PC-3 (cell line): ENCODE data around the gene DCP2. TPM values are rescaled to one million over a fixed set of nuclear protein-coding genes. Genes with fewer than 3 reads are reported as not detected.
A peak's percentile ranks its signal among the peaks of the same experiment; 100 is the strongest.

Experiments used
- ATAC-seq: fragments of 200-7000 bp; cut with Tn5 transposase; 2 replicates; pipeline ENCODE4 v1.9.1; 2020; ENCODE audit warnings: mild to moderate bottlenecking, moderate library complexity
- BruUV-seq: library from RNA; stranded (reverse); fragments of 400-500 nt; replicated peaks from 2 replicates; lab custom pipeline; 2021; lab: Mats Ljungman, UMichigan
- CTCF ChIA-PET: fragments of 300-600 bp; sonication (Branson Sonifier 250); formaldehyde crosslinking; loops from one replicate; lab custom pipeline; 2022; ENCODE audit warnings: antibody characterized with exemption; lab: Charles Lee
- POLR2A ChIA-PET: fragments of 300-600 bp; sonication (Branson Sonifier 250); formaldehyde crosslinking; loops from one replicate; lab custom pipeline; 2022; ENCODE audit warnings: antibody characterized with exemption; ENCODE audit not compliant: unreplicated experiment; lab: Charles Lee
- DNase-seq: peaks from one replicate; pipeline ENCODE4 v3.0.0-alpha.2; 2015
- H2AFZ ChIP-seq: fragments of 300-600 bp; sonication (generic); 2 replicates; pipeline ENCODE4 v1.6.0; 2016; ENCODE audit warnings: antibody characterized with exemption, low read length
- H3F3A ChIP-seq: fragments of 300-600 bp; sonication (generic); one replicate; pipeline ENCODE4 v1.6.0; 2017; ENCODE audit warnings: antibody characterized with exemption, low read length, control low read depth, mild to moderate bottlenecking; ENCODE audit not compliant: unreplicated experiment
- H3K27ac ChIP-seq: fragments of 300-600 bp; sonication (generic); 2 replicates; pipeline ENCODE4 v1.5.1; 2016; ENCODE audit warnings: mild to moderate bottlenecking, low read length
- H3K27me3 ChIP-seq: fragments of 300-600 bp; sonication (generic); 2 replicates; pipeline ENCODE4 v1.6.1; 2016; ENCODE audit warnings: low read length, mixed read lengths
- H3K36me3 ChIP-seq: fragments of 300-600 bp; sonication (generic); 2 replicates; pipeline ENCODE4 v1.6.1; 2016; ENCODE audit warnings: low read depth, mixed run types, low read length, mixed read lengths
- H3K4me1 ChIP-seq: fragments of 300-600 bp; sonication (generic); 2 replicates; pipeline ENCODE4 v1.5.1; 2016; ENCODE audit warnings: low read length; ENCODE audit not compliant: insufficient read depth
- H3K4me2 ChIP-seq: fragments of 300-600 bp; sonication (generic); 2 replicates; pipeline ENCODE4 v1.6.0; 2016; ENCODE audit warnings: low read length
- H3K4me3 ChIP-seq: fragments of 300-600 bp; sonication (generic); 2 replicates; pipeline ENCODE4 v1.5.1; 2016; ENCODE audit warnings: mild to moderate bottlenecking, low read length, mixed read lengths
- H3K79me2 ChIP-seq: fragments of 300-600 bp; sonication (generic); 2 replicates; pipeline ENCODE4 v1.6.1; 2017; ENCODE audit warnings: low read length, mixed read lengths
- H3K9ac ChIP-seq: fragments of 300-600 bp; sonication (generic); 2 replicates; pipeline ENCODE4 v1.6.0; 2016; ENCODE audit warnings: mild to moderate bottlenecking, low read length
- H3K9me2 ChIP-seq: fragments of 300-600 bp; sonication (generic); replicated peaks from 2 replicates; pipeline ENCODE4 v1.6.1; 2016; ENCODE audit warnings: mixed run types, low read length, mixed read lengths
- H3K9me3 ChIP-seq: fragments of 300-600 bp; sonication (generic); 2 replicates; pipeline ENCODE4 v1.6.1; 2016; ENCODE audit warnings: low read length, mixed read lengths
- H4K20me1 ChIP-seq: fragments of 300-600 bp; sonication (generic); 2 replicates; pipeline ENCODE4 v1.6.1; 2016; ENCODE audit warnings: low read length, mixed read lengths
- CTCF ChIP-seq: fragments of 300-600 bp; sonication (generic); conservative IDR thresholded peaks from 2 replicates; pipeline ENCODE4 v1.5.1; 2017; ENCODE audit warnings: antibody characterized with exemption, low read depth, mild to moderate bottlenecking, low read length
- EZH2 ChIP-seq: fragments of 300-600 bp; sonication (generic); IDR thresholded peaks from one replicate; pipeline ENCODE4 v1.6.1; 2017; ENCODE audit warnings: antibody characterized with exemption, mild to moderate bottlenecking, low read length; ENCODE audit not compliant: unreplicated experiment
- EZH2phosphoT487 ChIP-seq: fragments of 300-600 bp; sonication (generic); IDR thresholded peaks from 2 replicates; pipeline ENCODE4 v1.6.1; 2018; ENCODE audit warnings: mild to moderate bottlenecking, antibody characterized with exemption, low read length, borderline replicate concordance
- intact Hi-C: fragments of 100-400 bp; cut with micrococcal nuclease; formaldehyde crosslinking; loops from 2 replicates; pipeline ENCODE4 v1.9.0; 2023
- total RNA-seq: library from RNA; depleted of rRNA; stranded (reverse); fragments of >200 nt; gene quantifications from 2 replicates; pipeline ENCODE4 v1.2.3, GENCODE V29; 2014

Gene DCP2
- total RNA-seq, 1 experiment from 2014 or later = 33.6 TPM

GRCh38 chr5:113061846-113062780 lies 85.5 kb downstream of the DCP2 start:
- no peaks in the 10 kb centered on the region for H3K79me2 ChIP-seq
- no peak for TF ChIP-seq CTCF
- no peak for TF ChIP-seq EZH2
- TF ChIP-seq EZH2phosphoT487 = no peak
- CTCF ChIA-PET = no interaction called here
- H3K9me3 ChIP-seq = no peaks in the 10 kb centered on the region
- H3K9ac ChIP-seq = no peak overlapping the region
- BruUV-seq = no TSS peak
- H3F3A ChIP-seq = no peaks in the 10 kb centered on the region
- no peak overlapping the region for H3K4me3 ChIP-seq
- POLR2A ChIA-PET = no interaction called here
- H3K4me2 ChIP-seq = peak overlapping the region; percentile 48
- no peaks in the 10 kb centered on the region for H4K20me1 ChIP-seq
- H3K36me3 ChIP-seq = no peaks in the 10 kb centered on the region
- peak; percentile 64 for DNase-seq
- no peaks in the 10 kb centered on the region for H3K27me3 ChIP-seq
- peak overlapping the region; percentile 0 for H3K27ac ChIP-seq
- H3K9me2 ChIP-seq = no peaks in the 10 kb centered on the region
- peaks cover 21% of the 10 kb centered on the region for H3K4me1 ChIP-seq
- intact Hi-C loops = no loop called here
- ATAC-seq = peak; percentile 71
- no peak overlapping the region for H2AFZ ChIP-seq

- CTCF ChIA-PET = no interaction called here
- H3K4me2 ChIP-seq = peak overlapping the region; percentile 48
- no peaks in the 10 kb centered on the region for H3F3A ChIP-seq
- H4K20me1 ChIP-seq = no peaks in the 10 kb centered on the region
- no peak for ATAC-seq
- peaks cover 21% of the 10 kb centered on the region for H3K4me1 ChIP-seq
- H2AFZ ChIP-seq = no peak overlapping the region
- H3K27me3 ChIP-seq = no peaks in the 10 kb centered on the region
- no peaks in the 10 kb centered on the region for H3K9me2 ChIP-seq
- TF ChIP-seq EZH2 (no peak), EZH2phosphoT487 (no peak), CTCF (no peak)
- intact Hi-C loops = no loop called here
- peak overlapping the region; percentile 0 for H3K27ac ChIP-seq
- H3K9me3 ChIP-seq = no peaks in the 10 kb centered on the region
- H3K36me3 ChIP-seq = no peaks in the 10 kb centered on the region
- H3K4me3 ChIP-seq = no peak overlapping the region
- no peak for DNase-seq
- POLR2A ChIA-PET = no interaction called here
- H3K79me2 ChIP-seq = no peaks in the 10 kb centered on the region
- BruUV-seq = no TSS peak
- no peak overlapping the region for H3K9ac ChIP-seq
Observed at GRCh38 chr5:113062869-113063508, 86.4 kb downstream of the DCP2 start.
